CD4-positive, alpha-beta T cell treated with Interleukin-10 for 1 hour (primary cell): ENCODE results near the gene KIAA1671.

Experiments used
- DNase-seq: peaks from one replicate; pipeline ENCODE4 v3.0.0-alpha.2; 2020

The KIAA1671 gene

GRCh38 chr22:25120761-25121212 lies 168.3 kb downstream of the KIAA1671 start:
- DNase-seq: no peak

GRCh38 chr22:25122136-25122764 lies 169.7 kb downstream of the KIAA1671 start:
- no peak for DNase-seq

GRCh38 chr22:25123677-25124076 lies 171.2 kb downstream of the KIAA1671 start:
- DNase-seq: no peak

- DNase-seq: no peak
Observed at GRCh38 chr22:25125693-25126357, 173.3 kb downstream of the KIAA1671 start.

GRCh38 chr22:25126510-25126909 lies 174.0 kb downstream of the KIAA1671 start:
- no peak for DNase-seq

GRCh38 chr22:25127318-25127717 lies 174.8 kb downstream of the KIAA1671 start:
- no peak for DNase-seq

GRCh38 chr22:25130462-25130861 lies 177.9 kb downstream of the KIAA1671 start:
- DNase-seq: no peak

GRCh38 chr22:25131198-25131887 lies 178.8 kb downstream of the KIAA1671 start:
- no peak for DNase-seq

GRCh38 chr22:25134028-25134427 lies 181.5 kb downstream of the KIAA1671 start:
- DNase-seq: no peak

- DNase-seq: no peak
Observed at GRCh38 chr22:25134451-25134850, 181.9 kb downstream of the KIAA1671 start.

GRCh38 chr22:25136953-25137576 lies 184.5 kb downstream of the KIAA1671 start:
- DNase-seq: no peak

GRCh38 chr22:25137577-25138525 lies 185.3 kb downstream of the KIAA1671 start:
- DNase-seq: no peak

GRCh38 chr22:25139062-25139461 lies 186.5 kb downstream of the KIAA1671 start:
- no peak for DNase-seq

GRCh38 chr22:25142102-25142501 lies 189.6 kb downstream of the KIAA1671 start:
- no peak for DNase-seq

GRCh38 chr22:25143156-25144076 lies 190.9 kb downstream of the KIAA1671 start:
- DNase-seq: no peak

- no peak for DNase-seq
Observed at GRCh38 chr22:25144522-25144921, 192.0 kb downstream of the KIAA1671 start.

GRCh38 chr22:25146307-25146706 lies 193.8 kb downstream of the KIAA1671 start:
- no peak for DNase-seq

GRCh38 chr22:25146906-25147641 lies 194.6 kb downstream of the KIAA1671 start:
- no peak for DNase-seq

GRCh38 chr22:25147642-25147928 lies 195.1 kb downstream of the KIAA1671 start:
- no peak for DNase-seq

- no peak for DNase-seq
Observed at GRCh38 chr22:25148149-25148691, 195.7 kb downstream of the KIAA1671 start.
